ENCODE results near the gene ZSWIM6. TPM values are rescaled to one million over a fixed set of nuclear protein-coding genes. Genes with fewer than 3 reads are reported as not detected.

The ZSWIM6 gene
- total RNA-seq, 1 experiment from 2014 or later = 3.4 TPM

DNA sequence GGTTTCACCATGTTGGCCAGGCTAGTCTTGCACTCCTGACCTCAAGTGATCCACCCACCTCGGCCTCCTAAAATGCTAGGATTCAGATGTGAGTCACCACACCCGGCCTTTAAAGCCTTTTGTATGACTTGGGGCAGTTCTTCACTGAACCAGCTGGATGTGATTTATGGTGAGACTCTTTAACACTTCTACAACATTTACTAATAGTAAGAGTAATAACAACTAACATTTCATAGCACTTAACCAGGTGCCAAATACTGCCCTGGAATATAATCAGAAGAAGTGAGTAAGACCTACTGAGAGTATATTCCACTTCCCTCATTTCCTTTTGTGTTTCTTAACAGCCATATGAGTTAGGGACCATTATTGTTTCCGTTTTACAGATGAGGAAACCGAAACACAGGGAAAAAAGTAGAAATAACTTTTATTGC, 10.0 kb downstream of the ZSWIM6 start:
- no peaks in the 10 kb centered on the region for H3K27me3 ChIP-seq (ENCODE audit: low read length)
- ChIA-PET CTCF (no interaction called here), POLR2A (ENCODE audit: unreplicated experiment) (interaction anchor here (0.6 kb wide), 1 partner anchor 145 kb away, joined by 3 read pairs; no protein-coding TSS in a partner anchor)
- no peaks in the 10 kb centered on the region for H3F3A ChIP-seq (ENCODE audit: low read length, unreplicated experiment)
- peaks cover 100% of the 10 kb centered on the region for H3K79me2 ChIP-seq (ENCODE audit: low read length)
- H2AFZ ChIP-seq (ENCODE audit: low read length) = no peak overlapping the region
- no peak overlapping the region for H3K27ac ChIP-seq (ENCODE audit: low read length)
- TF ChIP-seq EZH2phosphoT487 (IDR thresholded peaks at IDR 0.05; ENCODE audit: borderline replicate concordance, low read length) = no peak
- no peak for TF ChIP-seq EZH2 (IDR thresholded peaks at IDR 0.05; ENCODE audit: low read length, unreplicated experiment)
- no peak for TF ChIP-seq CTCF (conservative IDR thresholded peaks at IDR 0.05; ENCODE audit: low read depth, low read length)
- peaks cover 10% of the 10 kb centered on the region for H3K4me1 ChIP-seq (ENCODE audit: insufficient read depth, low read length)
- no peaks in the 10 kb centered on the region for H3K9me2 ChIP-seq (replicated peaks; ENCODE audit: low read length)
- intact Hi-C loops (cut with micrococcal nuclease) = no loop called here
- H3K4me3 ChIP-seq (ENCODE audit: low read length) = no peak overlapping the region
- peak; percentile 71 for ATAC-seq
- DNase-seq = peak; percentile 53
- no peaks in the 10 kb centered on the region for H3K36me3 ChIP-seq (ENCODE audit: low read depth, low read length)
- H3K9me3 ChIP-seq (ENCODE audit: low read length) = no peaks in the 10 kb centered on the region
- no peak overlapping the region for H3K9ac ChIP-seq (ENCODE audit: low read length)
- BruUV-seq (replicated peaks) = no TSS peak
- peaks cover 87% of the 10 kb centered on the region for H4K20me1 ChIP-seq (ENCODE audit: low read length)
- H3K4me2 ChIP-seq (ENCODE audit: low read length) = no peak overlapping the region

DNA sequence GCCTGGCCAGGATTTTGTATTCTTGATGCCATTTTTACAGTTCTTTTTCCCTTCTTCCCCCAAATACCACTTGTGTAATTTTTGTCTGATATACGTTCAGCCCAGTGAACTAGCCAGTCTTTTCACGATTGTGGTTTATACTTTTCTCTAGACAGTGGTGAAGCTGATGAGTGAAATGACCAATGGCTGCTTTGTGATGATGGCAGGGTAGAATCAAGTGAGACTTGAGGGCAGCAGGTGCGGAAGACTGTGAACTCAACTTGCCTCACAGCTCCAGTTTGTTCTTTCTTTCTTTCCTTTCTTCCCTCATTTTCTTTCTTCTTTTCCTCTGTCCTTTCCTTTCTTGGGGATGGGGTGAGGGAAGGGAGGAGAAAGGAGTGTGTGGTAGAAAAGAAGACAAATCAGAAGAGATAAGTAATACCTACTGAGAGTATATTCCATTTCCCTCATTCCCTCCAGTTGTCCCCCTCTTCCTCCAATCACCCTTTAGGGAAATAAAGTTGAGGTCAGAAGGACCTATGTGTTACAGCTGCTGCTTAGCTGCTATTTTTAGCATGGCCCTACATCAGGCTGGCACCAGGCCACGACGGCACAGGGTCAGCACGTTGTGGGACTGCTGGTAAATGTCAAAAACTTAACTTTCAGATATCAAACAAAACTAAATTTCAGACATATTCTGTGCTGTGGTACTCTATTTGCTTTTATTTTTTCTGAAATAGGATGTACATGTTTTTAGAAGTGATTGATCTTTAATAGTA, 12.3 kb downstream of the ZSWIM6 start:
- Histone ChIP-seq H3K9me3 (ENCODE audit: low read length) (no peaks in the 10 kb centered on the region), H3K4me1 (ENCODE audit: insufficient read depth, low read length) (peaks cover 10% of the 10 kb centered on the region), H3K4me2 (ENCODE audit: low read length) (no peak overlapping the region), H3K27me3 (ENCODE audit: low read length) (no peaks in the 10 kb centered on the region), H3K4me3 (ENCODE audit: low read length) (no peak overlapping the region), H3F3A (ENCODE audit: low read length, unreplicated experiment) (no peaks in the 10 kb centered on the region), H4K20me1 (ENCODE audit: low read length) (peaks cover 81% of the 10 kb centered on the region), H3K79me2 (ENCODE audit: low read length) (peaks cover 100% of the 10 kb centered on the region), H3K9ac (ENCODE audit: low read length) (no peak overlapping the region), H3K27ac (ENCODE audit: low read length) (no peak overlapping the region), H2AFZ (ENCODE audit: low read length) (no peak overlapping the region), H3K36me3 (ENCODE audit: low read depth, low read length) (no peaks in the 10 kb centered on the region), H3K9me2 (replicated peaks; ENCODE audit: low read length) (no peaks in the 10 kb centered on the region)
- CTCF ChIA-PET = no interaction called here
- BruUV-seq (replicated peaks) = no TSS peak
- DNase-seq (no peak), ATAC-seq (no peak)
- intact Hi-C loops (cut with micrococcal nuclease) = no loop called here
- TF ChIP-seq EZH2 (IDR thresholded peaks at IDR 0.05; ENCODE audit: low read length, unreplicated experiment) (no peak), CTCF (conservative IDR thresholded peaks at IDR 0.05; ENCODE audit: low read depth, low read length) (no peak), EZH2phosphoT487 (IDR thresholded peaks at IDR 0.05; ENCODE audit: borderline replicate concordance, low read length) (no peak)
- POLR2A ChIA-PET (ENCODE audit: unreplicated experiment) = interaction anchor here (0.6 kb wide), 1 partner anchor 384 kb away, joined by 7 read pairs; no protein-coding TSS in a partner anchor

DNA sequence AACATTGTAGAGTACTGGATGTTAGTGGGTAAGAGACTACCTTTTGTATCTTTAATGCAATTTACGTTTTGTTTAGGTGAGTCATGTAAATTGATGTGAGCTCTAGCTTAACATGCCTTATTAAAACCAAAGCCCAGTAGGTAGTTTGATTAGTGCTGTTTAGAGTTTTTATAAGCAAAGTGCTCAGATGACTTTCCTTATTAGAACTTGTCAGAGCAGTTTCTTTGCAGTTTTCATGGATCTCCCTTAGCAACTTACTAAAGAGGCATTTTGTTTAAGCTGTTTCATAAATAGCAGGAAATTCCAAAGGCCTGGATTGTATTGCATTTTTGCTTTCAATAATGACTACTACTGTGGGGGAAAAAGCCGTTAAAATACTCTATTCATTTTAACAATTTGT, 14.5 kb downstream of the ZSWIM6 start:
- Histone ChIP-seq H3K27me3 (ENCODE audit: low read length) (no peaks in the 10 kb centered on the region), H3K9me3 (ENCODE audit: low read length) (no peaks in the 10 kb centered on the region), H3K9ac (ENCODE audit: low read length) (no peak overlapping the region), H3K27ac (ENCODE audit: low read length) (no peak overlapping the region), H3K79me2 (ENCODE audit: low read length) (peaks cover 100% of the 10 kb centered on the region), H3K4me2 (ENCODE audit: low read length) (no peak overlapping the region), H3F3A (ENCODE audit: low read length, unreplicated experiment) (no peaks in the 10 kb centered on the region), H3K9me2 (replicated peaks; ENCODE audit: low read length) (no peaks in the 10 kb centered on the region), H4K20me1 (ENCODE audit: low read length) (peaks cover 74% of the 10 kb centered on the region), H3K4me3 (ENCODE audit: low read length) (no peak overlapping the region), H3K36me3 (ENCODE audit: low read depth, low read length) (no peaks in the 10 kb centered on the region), H2AFZ (ENCODE audit: low read length) (no peak overlapping the region), H3K4me1 (ENCODE audit: insufficient read depth, low read length) (peaks cover 9% of the 10 kb centered on the region)
- ChIA-PET POLR2A (ENCODE audit: unreplicated experiment) (interaction anchor here (0.6 kb wide), 1 partner anchor 15 kb away, joined by 3 read pairs; the partner anchor contains the start of gene ZSWIM6), CTCF (no interaction called here)
- TF ChIP-seq EZH2 (IDR thresholded peaks at IDR 0.05; ENCODE audit: low read length, unreplicated experiment) (no peak), EZH2phosphoT487 (IDR thresholded peaks at IDR 0.05; ENCODE audit: borderline replicate concordance, low read length) (no peak), CTCF (conservative IDR thresholded peaks at IDR 0.05; ENCODE audit: low read depth, low read length) (no peak)
- BruUV-seq (replicated peaks) = no TSS peak
- intact Hi-C loops (cut with micrococcal nuclease) = no loop called here
- ATAC-seq (peak; percentile 29; the same call in 1 of the 2 replicates), DNase-seq (no peak)

All from PC-3 (cell line).